H1 (cell line): ENCODE results near the gene C1orf185. TPM values are rescaled to one million over a fixed set of nuclear protein-coding genes. Genes with fewer than 3 reads are reported as not detected.
"Not testable (repeated sequence)": the region's sequence is repeated elsewhere in the genome, so short reads cannot be mapped to it uniquely, and the experiment has no call there.

Source experiments
- CTCF ChIA-PET: fragments of 300-600 bp; sonication (Branson Sonifier 250); formaldehyde crosslinking; loops from one replicate; lab custom pipeline; 2021; ENCODE audit not compliant: partially characterized antibody; lab: Charles Lee
- POLR2A ChIA-PET: fragments of 300-600 bp; sonication (Branson Sonifier 250); formaldehyde crosslinking; loops from one replicate; lab custom pipeline; 2021; ENCODE audit warnings: inconsistent platforms; ENCODE audit not compliant: partially characterized antibody; lab: Charles Lee
- DNase-seq, 2 experiments: peaks; one replicate each; pipeline versions ENCODE4 v3.0.0 to v3.0.0-alpha.2; 2010 to 2022; ENCODE audit warnings: low spot score in 2 of 2, low read depth in 1 of 2, mixed read lengths in 1 of 2
- FAIRE-seq: peaks from 2 replicates; lab custom pipeline; 2011; peaks lifted over from hg19 to GRCh38; lab: Jason Lieb, UNC
- H2AFZ ChIP-seq: 2 replicates; pipeline ENCODE4 v1.8.1; 2012; ENCODE audit warnings: low read length, inconsistent platforms
- H2AK5ac ChIP-seq: 2 replicates; pipeline ENCODE4 v1.6.1; 2013; ENCODE audit warnings: low read depth, low read length
- H2BK120ac ChIP-seq: replicated peaks from 2 replicates; pipeline ENCODE3; 2013; ENCODE audit warnings: low read depth, low read length, inconsistent platforms
- H2BK12ac ChIP-seq: 2 replicates; pipeline ENCODE4 v1.6.1; 2013; ENCODE audit warnings: low read depth, low read length
- H2BK15ac ChIP-seq: 2 replicates; pipeline ENCODE4 v1.6.1; 2013; ENCODE audit warnings: low read length
- H2BK20ac ChIP-seq: 2 replicates; pipeline ENCODE4 v1.6.1; 2013; ENCODE audit warnings: low read length
- H2BK5ac ChIP-seq: 2 replicates; pipeline ENCODE4 v1.6.1; 2013; ENCODE audit warnings: low read depth, low read length
- H3K14ac ChIP-seq: 2 replicates; pipeline ENCODE4 v1.6.1; 2013; ENCODE audit warnings: inconsistent platforms; ENCODE audit not compliant: insufficient read length
- H3K18ac ChIP-seq: 2 replicates; pipeline ENCODE4 v1.6.1; 2013; ENCODE audit warnings: low read length; ENCODE audit errors: extremely low read depth
- H3K23ac ChIP-seq: 2 replicates; pipeline ENCODE4 v1.6.1; 2013; ENCODE audit warnings: inconsistent platforms; ENCODE audit not compliant: insufficient read length
- H3K23me2 ChIP-seq: 2 replicates; pipeline ENCODE4 v1.6.1; 2013; ENCODE audit warnings: low read depth, low read length
- H3K27ac ChIP-seq: 2 replicates; pipeline ENCODE4 v1.6.1; 2011; ENCODE audit warnings: low read depth, low read length, inconsistent platforms
- H3K27me3 ChIP-seq, 4 experiments: replicated peaks in 1 of 4; 1 replicate in 1 of 4; 2 replicates in 3 of 4; pipeline versions ENCODE4 v1.6.1 to v1.8.1; 2011 to 2013; ENCODE audit warnings: low read length in 3 of 4, mild to moderate bottlenecking in 3 of 4, inconsistent platforms in 2 of 4, mixed read lengths in 2 of 4, moderate library complexity in 1 of 4; ENCODE audit not compliant: control insufficient read depth in 3 of 4, insufficient read depth in 3 of 4; ENCODE audit errors: extremely low read depth in 1 of 4
- H3K36me3 ChIP-seq, 4 experiments: 2 replicates each; pipeline versions ENCODE4 v1.6.1 to v1.8.1; 2011 to 2013; ENCODE audit warnings: mild to moderate bottlenecking in 4 of 4, low read length in 3 of 4, moderate library complexity in 2 of 4, control low read depth in 1 of 4, inconsistent platforms in 1 of 4; ENCODE audit not compliant: insufficient read depth in 4 of 4, control insufficient read depth in 2 of 4
- H3K4ac ChIP-seq: replicated peaks from 2 replicates; pipeline ENCODE3; 2013; ENCODE audit warnings: low read length, low read depth, mixed read lengths, inconsistent platforms; ENCODE audit not compliant: insufficient read length
- H3K4me1 ChIP-seq, 4 experiments: replicated peaks in 1 of 4; 1 replicate in 1 of 4; 2 replicates in 3 of 4; pipeline versions ENCODE4 v1.6.1 to v1.8.1; 2011 to 2013; ENCODE audit warnings: low read length in 3 of 4, inconsistent platforms in 2 of 4, mixed read lengths in 1 of 4; ENCODE audit not compliant: insufficient read depth in 4 of 4, control insufficient read depth in 3 of 4
- H3K4me2 ChIP-seq, 2 experiments: 2 replicates each; pipeline versions ENCODE4 v1.6.1 to v1.8.1; 2011 to 2013; ENCODE audit warnings: low read depth in 2 of 2, low read length in 2 of 2, control low read depth in 1 of 2, inconsistent platforms in 1 of 2, mild to moderate bottlenecking in 1 of 2; ENCODE audit not compliant: insufficient read depth in 1 of 2
- H3K4me3 ChIP-seq, 4 experiments: fragments of 200-600, 300-600 bp in 1 of 4; sonication (generic), shearing (Covaris generic), sonication (Bioruptor Twin) in 1 of 4; 2 replicates each; pipeline versions ENCODE4 v1.5.1 to v1.8.1; 2011 to 2016; ENCODE audit warnings: low read length in 4 of 4, low read depth in 3 of 4, control low read depth in 2 of 4, inconsistent platforms in 2 of 4, mild to moderate bottlenecking in 2 of 4, mixed read lengths in 1 of 4, moderate library complexity in 1 of 4; ENCODE audit not compliant: insufficient read depth in 2 of 4; ENCODE audit errors: extremely low read depth in 1 of 4
- H3K56ac ChIP-seq: replicated peaks from 2 replicates; pipeline ENCODE3; 2013; ENCODE audit warnings: low read depth, mild to moderate bottlenecking, mixed read lengths, low read length, inconsistent platforms; ENCODE audit not compliant: insufficient read length
- H3K79me1 ChIP-seq: 2 replicates; pipeline ENCODE4 v1.6.1; 2013; ENCODE audit warnings: low read depth, low read length, control low read depth
- H3K79me2 ChIP-seq, 2 experiments: 2 replicates each; pipeline versions ENCODE4 v1.6.1 to v1.8.1; 2012 to 2013; ENCODE audit warnings: low read length in 2 of 2, mild to moderate bottlenecking in 2 of 2, inconsistent platforms in 1 of 2; ENCODE audit not compliant: insufficient read depth in 2 of 2, control insufficient read depth in 1 of 2
- H3K9ac ChIP-seq, 4 experiments: replicated peaks in 1 of 4; 1 replicate in 1 of 4; 2 replicates in 3 of 4; pipeline versions ENCODE4 v1.6.1 to v1.8.1; 2011 to 2013; ENCODE audit warnings: low read depth in 3 of 4, low read length in 3 of 4, control low read depth in 2 of 4, mild to moderate bottlenecking in 2 of 4, moderate library complexity in 2 of 4, inconsistent platforms in 1 of 4; ENCODE audit errors: extremely low read depth in 1 of 4
- H3K9me3 ChIP-seq, 2 experiments: 2 replicates each; pipeline versions ENCODE4 v1.6.1 to v1.8.1; 2012 to 2013; ENCODE audit warnings: mild to moderate bottlenecking in 2 of 2, moderate library complexity in 2 of 2, control low read depth in 1 of 2, inconsistent platforms in 1 of 2, low read depth in 1 of 2, low read length in 1 of 2, mixed read lengths in 1 of 2; ENCODE audit not compliant: insufficient read depth in 2 of 2
- H4K20me1 ChIP-seq, 2 experiments: replicated peaks in 1 of 2; 2 replicates each; pipeline versions ENCODE3 to v1.8.1; 2011 to 2013; ENCODE audit warnings: inconsistent platforms in 2 of 2, low read length in 2 of 2, mild to moderate bottlenecking in 1 of 2; ENCODE audit not compliant: insufficient read depth in 2 of 2, control insufficient read depth in 1 of 2
- H4K5ac ChIP-seq: 2 replicates; pipeline ENCODE4 v1.6.1; 2013; ENCODE audit warnings: low read length, low read depth, mixed read lengths, inconsistent platforms; ENCODE audit not compliant: insufficient read length
- H4K8ac ChIP-seq: 2 replicates; pipeline ENCODE4 v1.8.0; 2013; ENCODE audit warnings: mild to moderate bottlenecking, moderate library complexity, low read length, inconsistent platforms; ENCODE audit not compliant: insufficient read depth; ENCODE audit errors: extremely low read depth
- H4K91ac ChIP-seq: replicated peaks from 2 replicates; pipeline ENCODE3; 2013; ENCODE audit warnings: low read length, mixed read lengths, inconsistent platforms; ENCODE audit not compliant: insufficient read length
- CEBPB ChIP-seq: IDR thresholded peaks from 2 replicates; pipeline ENCODE4 v1.6.1; 2012; ENCODE audit warnings: low read depth, low read length
- WGBS, 2 experiments: shearing (Covaris generic) in 1 of 2; methylation state at CpG; one replicate each; pipeline versions ENCODE4 v1.1.6 to v1.1.7; 2013 to 2015; ENCODE audit warnings: low lambda C conversion rate in 2 of 2, mixed read lengths in 2 of 2, inconsistent platforms in 1 of 2, low coverage in 1 of 2, missing lambda C conversion rate in 1 of 2; ENCODE audit not compliant: insufficient replicate concordance in 2 of 2, insufficient coverage in 1 of 2, insufficient read length in 1 of 2; ENCODE audit errors: extremely low coverage in 1 of 2, missing lambda C conversion rate in 1 of 2; 5-methylcytosine and 5-hydroxymethylcytosine counted together
- polyA plus RNA-seq, 7 experiments: library from polyadenylated mRNA; depleted of rRNA in 3 of 7; stranded (reverse) in 5 of 7; unstranded in 2 of 7; fragments of >200 nt in 5 of 7; fragments of 200-250 nt in 2 of 7; gene quantifications; 1 replicate in 5 of 7; 2 replicates in 1 of 7; 4 replicates in 1 of 7; pipeline versions ENCODE4 v1.2.1 to v1.2.3, GENCODE V29; 2011 to 2013; ENCODE audit warnings: missing spikeins in 2 of 7, mixed read lengths in 2 of 7
- total RNA-seq: library from RNA; stranded (reverse); fragmentation: NEBNext Ultra II Directional; extraction: Animal tissue kit (Norgen Biotek cat#: 25700); gene quantifications from 2 replicates; pipeline ENCODE4 v1.2.1, GENCODE V29; 2021

Gene C1orf185
- total and polyA plus RNA-seq, 2 of the 8 experiments (the other 6 are each of a cell fraction or from before 2014, with no cell fraction given), result not detected

DNA sequence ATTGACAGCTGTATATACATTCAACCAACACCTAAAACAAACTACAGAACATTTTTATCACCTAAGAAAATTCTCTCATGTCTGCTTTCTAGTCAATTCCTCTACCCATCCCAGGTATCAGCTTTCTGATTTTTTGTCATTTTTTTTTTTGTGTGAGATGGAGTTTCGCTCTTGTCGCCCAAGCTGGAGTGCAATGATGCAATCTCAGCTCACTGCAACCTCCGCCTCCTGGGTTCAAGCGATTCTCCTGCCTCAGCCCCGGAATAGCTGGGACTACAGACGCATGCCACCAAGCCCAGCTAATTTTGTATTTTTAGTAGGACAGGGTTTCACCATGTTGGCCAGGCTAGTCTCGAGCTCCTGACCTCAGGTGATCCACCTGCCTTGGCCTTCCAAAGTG is 25.1 kb downstream of the C1orf185 start:
- H3K23me2 ChIP-seq, H2BK20ac ChIP-seq, H2AK5ac ChIP-seq, FAIRE-seq, H3K9me3 ChIP-seq, H3K4me1 ChIP-seq, H3K18ac ChIP-seq, H3K36me3 ChIP-seq, H2BK12ac ChIP-seq, H2AFZ ChIP-seq, H3K56ac ChIP-seq, CTCF ChIA-PET, H4K8ac ChIP-seq, H3K27ac ChIP-seq, POLR2A ChIA-PET, H3K79me1 ChIP-seq, H2BK5ac ChIP-seq, H2BK120ac ChIP-seq, H4K91ac ChIP-seq, H4K20me1 ChIP-seq, H3K9ac ChIP-seq, H3K14ac ChIP-seq, H3K79me2 ChIP-seq, H3K4ac ChIP-seq, H4K5ac ChIP-seq, H2BK15ac ChIP-seq, H3K4me3 ChIP-seq, H3K4me2 ChIP-seq, H3K27me3 ChIP-seq, DNase-seq, H3K23ac ChIP-seq: not testable (repeated sequence)
- 98% methylated on average over 7 of the region's 7 CpGs; no CpG with 5 or more reads in 1 of the 2 experiments for WGBS, 2 experiments
- 0 out of 2 replicates have a peak, but pooled peaks have one; percentile 19 for TF ChIP-seq CEBPB
